Erythroblast (primary cell): Measurements from ENCODE around the gene SBF1.

ENCODE experiments used
- DNase-seq, 2 experiments: peaks; one replicate each; lab custom pipeline; 2025; lab: John Stamatoyannopoulos, UW
- GATA1 ChIP-seq: IDR thresholded peaks from 2 replicates; pipeline ENCODE4 v1.6.1; 2011; ENCODE audit warnings: low read depth, mild to moderate bottlenecking, control low read depth, low read length, moderate library complexity
- POLR2A ChIP-seq: IDR thresholded peaks from 2 replicates; pipeline ENCODE4 v1.6.1; 2011; ENCODE audit warnings: mild to moderate bottlenecking, low read length

SBF1 gene

DNA sequence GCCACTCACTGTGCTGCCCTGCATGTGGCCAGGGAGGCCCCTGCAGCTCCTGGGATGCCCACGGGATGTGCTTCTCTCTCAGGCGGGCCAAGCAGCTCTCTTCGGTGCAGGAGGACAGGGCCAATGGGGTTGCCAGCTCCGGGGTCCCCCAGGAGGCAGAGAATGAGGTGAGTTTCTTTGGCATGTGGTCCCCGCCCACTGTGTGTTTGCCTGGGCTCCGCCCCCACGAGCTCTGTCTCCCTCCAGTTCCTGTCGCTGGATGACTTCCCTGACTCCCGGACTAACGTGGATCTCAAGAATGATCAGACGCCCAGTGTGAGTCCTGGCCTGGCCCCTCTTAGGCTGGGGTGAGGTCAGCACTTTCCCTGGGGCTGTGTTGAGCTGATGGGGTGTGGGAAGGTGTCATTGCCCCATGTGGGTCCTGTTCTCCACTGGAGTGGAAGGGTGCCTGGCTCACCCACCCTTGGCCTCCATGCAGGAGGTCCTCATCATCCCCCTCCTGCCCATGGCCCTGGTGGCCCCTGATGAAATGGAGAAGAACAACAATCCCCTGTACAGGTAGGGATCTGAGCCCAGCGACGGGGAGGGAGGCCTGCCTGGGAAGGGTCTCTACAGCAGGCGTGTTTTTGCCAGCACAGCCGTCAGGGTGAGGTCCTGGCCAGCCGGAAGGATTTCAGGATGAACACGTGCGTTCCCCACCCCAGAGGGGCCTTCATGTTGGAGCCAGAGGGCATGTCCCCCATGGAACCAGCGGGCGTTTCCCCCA lies 42.8 kb upstream of the SBF1 start:
- no peak for TF ChIP-seq GATA1
- no peak for TF ChIP-seq POLR2A
- no peak for DNase-seq

DNA sequence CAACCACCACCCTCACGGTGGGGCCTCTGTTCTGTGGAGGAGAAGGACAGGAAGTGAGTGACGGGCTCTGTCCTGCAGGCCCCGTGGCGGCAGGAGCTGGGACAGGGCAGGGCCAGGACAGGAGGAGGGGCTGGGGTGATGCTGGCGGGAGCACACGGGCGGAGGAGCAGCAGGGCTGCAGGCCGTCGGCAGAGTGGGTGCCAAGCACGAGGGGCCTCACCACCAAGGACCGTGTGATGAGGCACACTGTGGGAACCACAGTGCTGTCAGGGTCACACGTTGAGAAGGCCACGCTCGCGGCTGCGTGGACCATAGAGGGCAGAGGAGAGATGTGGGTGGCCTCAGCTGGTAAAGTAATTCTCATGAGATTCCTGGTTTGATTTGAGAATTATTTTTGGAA lies 42.1 kb upstream of the SBF1 start:
- no peak for DNase-seq

DNA sequence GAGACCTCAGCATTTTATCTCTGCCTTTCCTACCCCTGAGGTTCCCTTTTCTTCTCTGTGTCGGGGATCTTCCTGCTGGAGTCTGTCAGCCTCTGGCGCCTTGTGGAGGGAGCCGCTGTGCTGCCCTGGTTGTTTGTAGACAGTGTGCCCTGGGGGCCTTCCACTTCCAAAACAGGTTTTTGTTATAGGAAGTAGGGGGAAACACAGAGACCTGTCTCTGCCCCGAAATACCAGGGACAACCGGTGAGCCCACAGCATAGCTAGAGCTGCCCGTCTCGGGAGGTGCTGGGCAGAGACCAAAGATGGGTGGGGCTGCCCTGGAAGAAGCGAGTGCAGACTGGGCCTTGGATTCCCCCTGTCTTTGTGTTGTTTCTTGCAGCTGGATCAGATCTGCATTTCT lies 41.2 kb upstream of the SBF1 start:
- DNase-seq = no peak
- TF ChIP-seq POLR2A = no peak
- TF ChIP-seq GATA1 = no peak

More for the DNA sequence above, 42.1 kb upstream of the SBF1 start:
- TF ChIP-seq GATA1 (no peak), POLR2A (no peak)

DNA sequence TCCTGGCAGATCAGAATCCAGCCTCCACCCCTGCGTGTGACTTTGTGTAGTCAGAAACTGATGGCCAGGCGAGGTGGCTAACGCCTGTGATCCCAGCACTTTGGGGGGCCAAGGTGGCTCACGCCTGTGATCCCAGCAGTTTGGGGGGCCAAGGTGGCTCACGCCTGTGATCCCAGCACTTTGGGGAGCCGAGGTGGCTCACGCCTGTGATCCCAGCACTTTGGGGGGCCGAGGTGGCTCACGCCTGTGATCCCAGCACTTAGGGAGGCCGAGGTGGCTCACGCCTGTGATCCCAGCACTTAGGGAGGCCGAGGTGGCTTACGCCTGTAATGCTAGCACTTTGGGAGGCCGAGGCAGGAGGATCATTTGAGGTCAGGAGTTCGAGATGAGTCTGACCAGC lies 38.3 kb upstream of the SBF1 start:
- no peak for TF ChIP-seq GATA1
- TF ChIP-seq POLR2A = no peak

DNA sequence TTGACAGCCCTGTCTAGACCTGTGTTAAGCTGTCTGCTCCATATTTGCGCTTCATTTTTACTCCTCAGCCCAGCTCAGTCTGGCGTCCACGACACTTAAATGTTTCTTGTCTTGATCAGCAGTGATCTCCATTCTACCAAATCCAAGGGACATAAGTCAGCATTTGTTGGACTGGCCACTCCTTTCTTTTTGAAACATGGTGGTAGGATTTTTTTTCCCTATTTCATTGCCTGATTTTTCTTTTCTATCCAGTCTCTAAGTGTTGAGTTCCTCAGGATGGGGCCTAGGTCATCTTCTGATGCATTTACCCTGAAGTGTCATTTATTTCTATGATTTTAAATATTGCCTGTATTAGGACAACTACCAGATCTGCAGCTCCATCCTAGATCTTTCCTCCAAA lies 34.1 kb upstream of the SBF1 start:
- DNase-seq = peak in 1 of 2 experiments; percentile 58
- TF ChIP-seq POLR2A (no peak), GATA1 (no peak)

More for the DNA sequence above, 38.3 kb upstream of the SBF1 start:
- DNase-seq = no peak

DNA sequence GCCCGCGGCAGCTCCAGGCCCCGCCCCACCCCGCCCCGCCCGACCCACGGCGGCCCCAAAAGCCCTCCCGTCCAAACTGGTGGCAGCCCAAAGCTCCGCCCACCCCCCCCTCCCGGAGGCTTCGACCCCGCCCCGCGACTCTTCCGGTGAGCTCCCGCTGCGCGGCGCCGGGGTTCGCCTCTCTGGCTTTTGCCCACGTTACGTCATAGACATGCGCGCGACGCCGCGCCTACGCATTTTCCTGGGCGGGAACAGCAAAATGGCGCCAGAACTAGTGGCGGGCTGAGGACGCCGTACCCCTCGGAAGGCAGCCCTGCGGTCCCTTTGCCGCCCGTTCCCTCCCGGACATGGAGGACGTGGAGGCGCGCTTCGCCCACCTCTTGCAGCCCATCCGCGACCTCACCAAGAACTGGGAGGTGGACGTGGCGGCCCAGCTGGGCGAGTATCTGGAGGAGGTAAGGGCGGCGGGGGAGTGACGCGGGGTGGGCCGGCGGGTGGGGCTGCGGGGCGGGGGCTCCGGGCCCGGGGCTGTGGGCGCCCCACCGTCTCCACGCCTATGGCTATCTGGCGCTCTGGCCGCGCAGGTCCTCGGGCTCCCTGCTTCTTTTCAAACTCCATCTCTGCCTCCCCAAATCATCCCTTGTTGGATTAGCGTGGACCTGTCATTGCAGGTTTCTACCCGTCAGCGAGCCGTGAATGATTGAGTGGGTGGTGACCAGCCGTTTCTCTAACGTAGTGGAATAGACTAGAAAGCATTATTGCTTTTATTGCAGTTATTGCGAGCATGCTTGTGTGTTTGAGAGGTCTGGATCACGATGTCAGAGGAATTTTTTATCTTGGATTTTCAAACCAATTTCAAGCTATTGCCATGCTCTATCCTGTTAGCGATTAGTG lies 33.4 kb upstream of the SBF1 start, which contains the start of gene NCAPH2:
TSS of gene NCAPH2 (plus strand) at position 234 of the 894 bp plus-strand sequence. CDS start at position 348, 114 bp downstream.
- DNase-seq = peak; percentile 98 to 100
- TF ChIP-seq POLR2A = peak; percentile 67
- TF ChIP-seq GATA1 = no peak

DNA sequence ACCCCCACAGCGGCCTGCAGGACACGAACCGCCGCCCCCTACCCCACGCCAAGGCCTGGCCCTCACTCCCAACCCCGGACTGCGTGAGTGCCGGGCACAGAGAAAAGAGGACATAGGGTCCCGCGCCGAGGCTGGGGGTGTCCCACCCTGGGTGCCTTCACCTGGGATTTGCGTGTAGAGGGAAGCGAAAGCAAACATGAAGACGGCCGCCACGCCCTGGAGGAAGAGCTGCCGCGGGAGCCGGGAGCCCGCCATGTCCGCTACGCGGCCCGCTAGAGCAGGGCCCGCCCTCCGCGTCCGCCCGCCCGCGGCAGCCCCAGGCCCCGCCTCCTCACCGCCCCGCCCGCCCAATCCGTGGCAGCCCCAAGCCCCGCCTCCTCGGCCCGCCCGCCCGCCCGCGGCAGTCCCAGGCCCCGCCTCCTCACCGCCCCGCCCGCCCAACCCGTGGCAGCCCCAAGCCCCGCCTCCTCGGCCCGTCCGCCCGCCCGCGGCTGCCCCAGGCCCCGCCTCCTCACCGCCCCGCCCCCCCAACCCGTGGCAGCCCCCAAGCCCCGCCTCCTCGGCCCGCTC lies 32.7 kb upstream of the SBF1 start, which contains the start of gene LMF2:
TSS of gene LMF2 (minus strand) at position 282 of the 570 bp plus-strand sequence. CDS start at position 255, 27 bp downstream.
- DNase-seq = peak; percentile 95 to 100
- TF ChIP-seq GATA1 (no peak), POLR2A (no peak)

DNA sequence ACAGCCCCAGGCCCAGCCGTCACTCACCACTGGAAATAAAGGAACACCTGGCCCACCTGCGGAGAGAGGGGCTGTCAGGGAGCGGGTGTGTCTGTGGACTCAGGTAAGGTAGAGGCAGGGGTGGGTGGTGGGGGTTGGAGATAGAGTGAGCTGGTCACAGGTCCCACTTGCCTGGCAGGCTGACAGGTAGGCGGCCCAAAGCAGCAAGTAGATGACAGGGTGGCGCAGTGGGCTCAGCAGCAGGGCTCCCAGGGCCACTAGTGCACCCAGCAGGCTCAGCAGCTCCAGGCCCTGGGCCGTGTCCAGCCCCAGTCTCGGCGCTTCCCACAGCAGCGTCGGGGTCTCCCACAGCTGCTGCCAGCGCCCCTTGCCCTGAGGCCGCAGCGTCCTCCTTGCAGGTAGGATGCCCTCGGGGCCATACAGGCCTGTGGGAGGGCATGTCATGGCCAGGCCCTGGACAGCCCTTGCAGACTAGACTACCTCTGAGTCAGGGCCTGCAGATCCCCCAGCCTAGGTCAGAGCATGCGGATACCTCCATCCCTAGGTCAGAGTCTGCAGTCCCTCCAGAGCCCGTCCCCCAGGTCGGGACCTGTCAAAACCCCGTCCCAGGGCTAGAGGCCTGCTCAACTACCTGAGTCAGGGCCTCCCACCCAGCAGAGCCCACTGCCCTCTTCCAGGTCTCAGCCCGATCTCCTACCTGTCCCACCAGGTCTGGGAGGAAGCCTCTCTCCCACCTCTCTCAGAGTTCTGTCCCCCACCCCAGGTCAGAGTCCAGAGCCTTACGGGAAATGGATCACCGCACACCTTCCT lies 32.0 kb upstream of the SBF1 start:
- peak in 1 of 2 experiments; percentile 60 for DNase-seq
- TF ChIP-seq POLR2A (no peak), GATA1 (no peak)

DNA sequence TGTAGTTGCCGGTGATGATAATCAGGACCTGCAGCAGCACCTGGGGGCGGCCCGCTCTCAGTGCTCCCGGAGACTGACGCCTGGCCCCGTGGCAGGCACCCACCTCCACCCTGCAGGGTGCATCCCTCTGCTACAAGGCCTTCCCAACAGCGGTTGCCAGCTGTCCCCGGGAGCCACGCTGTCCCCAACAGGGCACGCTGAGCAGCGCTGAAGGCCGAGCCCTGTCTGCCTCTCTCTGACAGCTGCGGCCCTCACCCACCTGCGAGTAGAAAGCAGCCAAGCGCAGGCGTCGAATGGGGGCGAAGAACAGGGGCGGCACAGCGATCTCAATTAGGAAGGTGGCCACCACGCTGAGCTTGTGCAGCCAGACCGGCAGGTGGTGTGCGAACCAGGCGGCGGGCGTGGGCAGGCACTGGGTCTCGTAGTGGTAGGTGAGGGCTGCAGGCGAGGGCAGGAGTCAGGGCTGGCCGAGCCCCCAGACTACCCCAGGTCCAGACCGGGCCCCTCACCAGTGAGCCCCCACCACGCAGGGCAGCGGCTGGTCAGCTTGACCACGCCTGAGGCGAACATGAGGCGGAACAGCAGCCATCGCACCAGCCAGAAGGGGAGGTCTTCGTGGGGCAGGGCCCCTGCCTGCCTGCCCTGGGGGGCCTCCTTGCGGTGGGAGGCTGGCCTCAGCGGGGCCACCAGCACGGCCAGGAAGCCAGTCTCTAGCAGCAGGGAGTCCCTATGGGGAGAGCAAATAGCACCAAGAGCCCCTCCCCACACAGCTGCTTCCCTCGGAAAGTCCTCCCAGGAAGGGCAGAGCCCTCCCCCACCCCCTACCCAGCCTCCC lies 31.2 kb upstream of the SBF1 start:
- TF ChIP-seq POLR2A = no peak
- TF ChIP-seq GATA1 = no peak
- no peak for DNase-seq

DNA sequence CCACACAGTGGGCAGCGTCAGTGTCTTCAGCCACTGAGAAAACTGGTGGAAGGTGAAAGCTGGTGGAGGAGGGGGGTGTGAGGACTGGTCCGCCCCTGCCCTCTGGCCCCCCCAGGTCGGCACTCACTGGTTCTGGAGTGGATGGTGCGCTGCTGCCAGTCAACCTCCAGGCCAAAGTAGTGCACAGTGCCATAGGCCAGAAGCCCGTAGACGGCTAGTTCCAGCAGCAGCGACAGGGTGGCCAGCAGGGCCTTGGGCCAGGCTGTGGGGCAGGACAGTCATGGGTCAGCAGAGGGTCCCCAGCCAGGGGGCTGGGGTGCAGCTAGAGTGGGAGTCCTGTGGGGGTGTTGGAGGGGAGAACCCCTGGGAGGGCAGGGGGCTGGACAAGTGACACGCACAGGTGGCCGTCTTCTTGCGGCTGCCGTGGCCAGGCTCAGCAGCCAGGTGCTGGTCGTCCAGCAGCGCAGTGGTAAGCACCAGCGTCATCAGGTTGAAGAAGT lies 30.5 kb upstream of the SBF1 start:
- no peak for DNase-seq
- TF ChIP-seq GATA1 (no peak), POLR2A (no peak)

DNA sequence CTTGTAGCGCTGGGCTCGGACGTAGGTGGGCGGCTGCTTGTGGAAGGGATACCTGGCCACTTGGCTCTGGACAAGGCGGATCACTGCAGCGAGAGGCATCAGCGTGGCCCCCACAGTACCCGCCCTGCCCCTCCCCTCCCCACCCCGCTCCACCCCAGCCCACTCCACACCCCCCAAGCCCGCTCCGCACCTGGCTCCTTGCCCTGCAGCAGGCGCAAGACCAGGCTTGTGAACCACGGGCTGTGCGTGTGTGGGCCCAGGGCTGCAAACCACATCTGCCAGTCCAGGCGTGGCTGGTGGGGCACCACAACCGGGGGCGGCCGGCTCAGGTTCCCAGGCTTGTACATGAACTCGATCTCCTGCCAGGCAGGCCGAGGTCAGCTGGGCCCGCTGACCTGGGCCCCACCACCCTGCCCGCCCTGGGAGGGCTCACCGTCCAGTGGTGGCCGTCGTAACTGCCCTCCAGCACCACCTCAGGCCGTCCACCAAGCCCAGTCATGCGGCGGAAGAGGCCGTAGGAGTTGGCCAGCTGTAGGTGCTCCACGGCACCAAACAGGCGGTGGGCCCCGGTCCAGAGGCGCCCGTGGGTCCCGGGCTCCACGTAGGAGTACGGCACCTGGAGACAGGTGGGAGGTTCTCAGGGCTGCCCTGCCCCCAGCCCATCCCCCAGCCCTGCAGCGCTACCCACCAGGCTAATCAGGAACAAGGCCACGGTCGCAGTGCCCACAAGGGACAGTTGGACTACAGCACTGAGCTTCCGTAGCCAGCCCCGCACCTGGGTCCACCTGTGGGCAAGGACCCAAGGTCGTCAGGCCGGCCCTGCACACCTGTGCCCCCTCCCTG lies 29.8 kb upstream of the SBF1 start:
- no peak for DNase-seq
- no peak for TF ChIP-seq GATA1
- no peak for TF ChIP-seq POLR2A
